ENCODE results near the gene PRR19.

The PRR19 gene

GRCh38 chr19:42279155-42279901 is 22.6 kb upstream of the PRR19 start:
- Histone ChIP-seq H3K9ac (ENCODE audit: low read length) (peak overlapping the region; percentile 95), H3K27ac (ENCODE audit: low read length) (peak overlapping the region; percentile 81), H3K79me2 (ENCODE audit: low read length) (peaks cover 6% of the 10 kb centered on the region; the same call in 1 of the 2 replicates), H3K4me1 (ENCODE audit: low read length) (peaks cover 44% of the 10 kb centered on the region), H3K4me3 (ENCODE audit: low read length) (peak overlapping the region; percentile 85), H4K20me1 (ENCODE audit: insufficient read depth, low read length) (no peaks in the 10 kb centered on the region), H3K9me3 (ENCODE audit: insufficient read depth, low read length) (no peaks in the 10 kb centered on the region), H2AFZ (ENCODE audit: low read depth, low read length) (no peak overlapping the region), H3K27me3 (ENCODE audit: low read depth, low read length) (no peaks in the 10 kb centered on the region), H3K36me3 (replicated peaks; ENCODE audit: low read depth, low read length) (peaks cover 9% of the 10 kb centered on the region), H3K4me2 (ENCODE audit: low read length) (peak overlapping the region; percentile 96)
- TF ChIP-seq EZH2phosphoT487 (IDR thresholded peaks at IDR 0.05; ENCODE audit: low read depth): no peak
- TF ChIP-seq CTCF (IDR thresholded peaks at IDR 0.05; ENCODE audit: low read depth, low read length): no peak

- H3K4me3 ChIP-seq (ENCODE audit: low read length): peak overlapping the region; percentile 85
- H3K79me2 ChIP-seq (ENCODE audit: low read length): peaks cover 12% of the 10 kb centered on the region
- peak overlapping the region; percentile 81 for H3K27ac ChIP-seq (ENCODE audit: low read length)
- TF ChIP-seq CTCF (IDR thresholded peaks at IDR 0.05; ENCODE audit: low read depth, low read length) (peak; percentile 90), EZH2phosphoT487 (IDR thresholded peaks at IDR 0.05; ENCODE audit: low read depth) (no peak)
- no peaks in the 10 kb centered on the region for H3K27me3 ChIP-seq (ENCODE audit: low read depth, low read length)
- H3K4me2 ChIP-seq (ENCODE audit: low read length): peak overlapping the region; percentile 96
- no peaks in the 10 kb centered on the region for H3K9me3 ChIP-seq (ENCODE audit: insufficient read depth, low read length)
- no peak overlapping the region for H2AFZ ChIP-seq (ENCODE audit: low read depth, low read length)
- peaks cover 6% of the 10 kb centered on the region for H4K20me1 ChIP-seq (ENCODE audit: insufficient read depth, low read length)
- H3K9ac ChIP-seq (ENCODE audit: low read length): peak overlapping the region; percentile 95
- H3K4me1 ChIP-seq (ENCODE audit: low read length): peaks cover 50% of the 10 kb centered on the region
- peaks cover 2% of the 10 kb centered on the region for H3K36me3 ChIP-seq (replicated peaks; ENCODE audit: low read depth, low read length)
These were observed 21.8 kb upstream of the PRR19 start for GRCh38 chr19:42279902-42280814.

GRCh38 chr19:42280815-42281145 is 21.2 kb upstream of the PRR19 start:
- Histone ChIP-seq H3K79me2 (ENCODE audit: low read length) (peaks cover 17% of the 10 kb centered on the region), H2AFZ (ENCODE audit: low read depth, low read length) (no peak overlapping the region), H3K4me1 (ENCODE audit: low read length) (peaks cover 56% of the 10 kb centered on the region), H3K4me3 (ENCODE audit: low read length) (peak overlapping the region; percentile 85), H3K27ac (ENCODE audit: low read length) (peak overlapping the region; percentile 81), H3K27me3 (ENCODE audit: low read depth, low read length) (no peaks in the 10 kb centered on the region), H4K20me1 (ENCODE audit: insufficient read depth, low read length) (peaks cover 12% of the 10 kb centered on the region), H3K4me2 (ENCODE audit: low read length) (peak overlapping the region; percentile 96), H3K36me3 (replicated peaks; ENCODE audit: low read depth, low read length) (no peaks in the 10 kb centered on the region), H3K9me3 (ENCODE audit: insufficient read depth, low read length) (no peaks in the 10 kb centered on the region), H3K9ac (ENCODE audit: low read length) (peak overlapping the region; percentile 95)
- TF ChIP-seq CTCF (IDR thresholded peaks at IDR 0.05; ENCODE audit: low read depth, low read length) (no peak), EZH2phosphoT487 (IDR thresholded peaks at IDR 0.05; ENCODE audit: low read depth) (no peak)
